Measurements from ENCODE around the gene RPP25L. TPM values are rescaled to one million over a fixed set of nuclear protein-coding genes. Genes with fewer than 3 reads are reported as not detected.

RPP25L gene
- polyA plus RNA-seq, 1 of the 3 experiments (the other 2 are of a cell fraction) = 47.6 TPM

- WGBS (ENCODE audit: low lambda C conversion rate) = 73% methylated on average over 30 of the region's 39 CpGs
- no peak overlapping the region for H3K9ac ChIP-seq
- no peaks in the 10 kb centered on the region for H3K9me3 ChIP-seq
- TF ChIP-seq EZH2phosphoT487 (IDR thresholded peaks at IDR 0.05; ENCODE audit: borderline replicate concordance, low read depth) (no peak), GATA2 (CRISPR knock-in tag; IDR thresholded peaks at IDR 0.05) (no peak), FOXJ3 (CRISPR knock-in tag; IDR thresholded peaks at IDR 0.05) (no peak), USF2 (IDR thresholded peaks at IDR 0.05; ENCODE audit: borderline replicate concordance, low read depth, low read length) (no peak), EP300 (IDR thresholded peaks at IDR 0.05; ENCODE audit: borderline replicate concordance in 1 of 2, low read depth in 1 of 2, low read length in 1 of 2) (no peak), TEAD4 (IDR thresholded peaks at IDR 0.05; ENCODE audit: borderline replicate concordance, insufficient read depth) (no peak), MEF2A (IDR thresholded peaks at IDR 0.05; ENCODE audit: borderline replicate concordance, low read depth) (no peak), ZBTB33 (IDR thresholded peaks at IDR 0.05; ENCODE audit: borderline replicate concordance, low read depth) (no peak), TCF12 (IDR thresholded peaks at IDR 0.05) (no peak), JUND (IDR thresholded peaks at IDR 0.05) (no peak), RFX5 (IDR thresholded peaks at IDR 0.05; ENCODE audit: low read length) (no peak), RXRA (IDR thresholded peaks at IDR 0.05; ENCODE audit: borderline replicate concordance, low read depth) (no peak), SIN3A (IDR thresholded peaks at IDR 0.05; ENCODE audit: borderline replicate concordance, low read depth, low read length) (no peak), FOSL2 (IDR thresholded peaks at IDR 0.05; ENCODE audit: borderline replicate concordance, low read depth) (no peak), PBX3 (IDR thresholded peaks at IDR 0.05) (no peak), NRF1 (IDR thresholded peaks at IDR 0.05; ENCODE audit: low read depth, low read length) (no peak), ELF1 (IDR thresholded peaks at IDR 0.05) (no peak)
- peaks cover 6% of the 10 kb centered on the region for H3K79me2 ChIP-seq (ENCODE audit: insufficient read depth)
- H3K4me3 ChIP-seq (ENCODE audit: low read depth in 2 of 2, low read length in 1 of 2) = no peak overlapping the region
- H3K36me3 ChIP-seq (replicated peaks in 1 of 2; ENCODE audit: control insufficient read depth in 1 of 2, insufficient read depth in 2 of 2, low read length in 1 of 2) = no peaks in the 10 kb centered on the region
- H3F3A ChIP-seq (replicated peaks; ENCODE audit: insufficient read depth) = no peaks in the 10 kb centered on the region
- H3K27ac ChIP-seq (ENCODE audit: low read depth in 2 of 2, low read length in 1 of 2) = no peak overlapping the region
- H3K4me2 ChIP-seq = no peak overlapping the region
- CTCF ChIA-PET = interaction anchor here (0.9 to 3.9 kb wide), 8 partner anchors 9 to 221 kb away, joined by 3 to 37 read pairs (median 8); no protein-coding TSS in a partner anchor
- H3K27me3 ChIP-seq (ENCODE audit: insufficient read depth) = peaks cover 17% of the 10 kb centered on the region; the same call in 1 of the 2 replicates
- H3K9me2 ChIP-seq = no peaks in the 10 kb centered on the region
- no peak for DNase-seq
- peaks cover 0 to 18% of the 10 kb centered on the region in 2 experiments; a peak in 2 of 4 replicates for H3K4me1 ChIP-seq (ENCODE audit: control insufficient read depth in 1 of 2, insufficient read depth in 2 of 2, low read depth in 1 of 2, low read length in 1 of 2)
- no peak overlapping the region for H2AFZ ChIP-seq (ENCODE audit: low read depth)
- POLR2A ChIA-PET = no interaction called here
- H4K20me1 ChIP-seq (ENCODE audit: insufficient read depth) = no peaks in the 10 kb centered on the region
These were observed 12.7 kb upstream of the RPP25L start for GRCh38 chr9:34624475-34625185.
